VCaP (cell line): Measurements from ENCODE around the gene KLHL6.
A peak's percentile ranks its signal among the peaks of the same experiment; 100 is the strongest.

Source experiments
- H3K27ac ChIP-seq: fragments of 450-650 bp; 2 replicates; pipeline ENCODE4 v1.5.1; 2017
- CTCF ChIP-seq: fragments of 450-650 bp; conservative IDR thresholded peaks from 2 replicates; pipeline ENCODE4 v1.5.1; 2017; ENCODE audit warnings: mild to moderate bottlenecking, moderate library complexity

Gene KLHL6

GRCh38 chr3:183555541-183556081, at the start of gene KLHL6:
KLHL6 (minus strand) TSS chr3:183555706; CDS start chr3:183555653, 53 bp downstream.
- TF ChIP-seq CTCF, result no peak
- no peak within 1 kb of the TSS for H3K27ac ChIP-seq

GRCh38 chr3:183597959-183598358, 42.5 kb upstream of the KLHL6 start:
- H3K27ac ChIP-seq, result no peak overlapping the region
- no peak for TF ChIP-seq CTCF

- TF ChIP-seq CTCF, result no peak
- H3K27ac ChIP-seq, result no peak overlapping the region
These were observed 39.1 kb upstream of the KLHL6 start for GRCh38 chr3:183594636-183595035.

- H3K27ac ChIP-seq, result no peak overlapping the region
These were observed 37.3 kb upstream of the KLHL6 start for GRCh38 chr3:183592821-183593220.

GRCh38 chr3:183591881-183592521, 36.5 kb upstream of the KLHL6 start:
- H3K27ac ChIP-seq, result no peak overlapping the region
- peak; percentile 25 for TF ChIP-seq CTCF

More at GRCh38 chr3:183592821-183593220, 37.3 kb upstream of the KLHL6 start:
- no peak for TF ChIP-seq CTCF

GRCh38 chr3:183590442-183590841, 34.9 kb upstream of the KLHL6 start:
- no peak for TF ChIP-seq CTCF
- H3K27ac ChIP-seq, result no peak overlapping the region

- TF ChIP-seq CTCF, result no peak
- H3K27ac ChIP-seq, result no peak overlapping the region
These were observed 31.8 kb upstream of the KLHL6 start for GRCh38 chr3:183587336-183587735.
